ENCODE results near the gene SEMA5A. TPM values are rescaled to one million over a fixed set of nuclear protein-coding genes. Genes with fewer than 3 reads are reported as not detected.

Gene SEMA5A
- total RNA-seq, 1 donor from 2014 or later, result under 0.01 TPM

DNA sequence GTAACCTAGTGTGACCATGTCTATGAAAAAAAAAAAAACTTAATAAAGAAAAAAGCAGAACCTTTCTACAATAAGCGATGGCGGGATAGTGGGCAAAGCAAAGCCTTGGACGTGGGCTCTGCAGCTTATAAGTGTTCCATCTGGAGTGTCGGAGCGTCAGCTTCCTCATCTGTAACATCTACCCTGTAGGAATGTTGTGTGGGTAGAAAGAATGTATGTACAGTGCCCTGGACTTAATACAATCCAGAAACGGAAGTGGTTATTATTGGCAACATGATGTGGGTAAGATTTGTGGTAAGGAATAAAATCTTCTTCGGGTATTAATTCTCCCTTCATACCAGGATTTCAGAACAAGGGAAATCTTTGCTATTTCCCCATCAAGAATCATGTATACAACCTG lies 66.5 kb downstream of the SEMA5A start:
- no peak for DNase-seq (ENCODE audit: low read depth in 2 of 2)

DNA sequence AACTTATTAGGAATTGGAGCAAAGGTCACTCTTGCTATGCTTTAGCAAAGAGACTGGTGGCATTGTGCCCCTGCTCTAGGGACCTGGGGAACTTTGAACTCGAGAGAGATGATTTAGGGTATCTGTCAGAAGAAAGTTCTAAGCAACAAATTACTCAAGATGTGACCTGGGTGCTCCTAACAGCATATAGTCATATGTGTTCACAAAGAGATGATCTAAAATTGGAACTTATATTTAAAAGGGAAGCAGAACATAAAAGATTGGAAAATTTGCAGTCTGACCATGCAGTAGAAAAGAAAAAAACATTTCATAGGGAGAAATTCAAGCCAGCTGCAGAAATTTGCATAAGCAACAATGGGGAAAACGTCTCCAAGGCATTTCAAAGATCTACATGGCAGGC lies 68.3 kb downstream of the SEMA5A start:
- no peak for DNase-seq (ENCODE audit: low read depth in 2 of 2)

GRCh38 chr5:9474219-9475002 lies 71.5 kb downstream of the SEMA5A start:
- DNase-seq (ENCODE audit: low read depth in 2 of 2), result no peak

GRCh38 chr5:9473624-9474023 lies 72.3 kb downstream of the SEMA5A start:
- no peak for DNase-seq (ENCODE audit: low read depth in 2 of 2)

- no peak for DNase-seq (ENCODE audit: low read depth in 2 of 2)
Measured at GRCh38 chr5:9470410-9470809, 75.5 kb downstream of the SEMA5A start.

DNA sequence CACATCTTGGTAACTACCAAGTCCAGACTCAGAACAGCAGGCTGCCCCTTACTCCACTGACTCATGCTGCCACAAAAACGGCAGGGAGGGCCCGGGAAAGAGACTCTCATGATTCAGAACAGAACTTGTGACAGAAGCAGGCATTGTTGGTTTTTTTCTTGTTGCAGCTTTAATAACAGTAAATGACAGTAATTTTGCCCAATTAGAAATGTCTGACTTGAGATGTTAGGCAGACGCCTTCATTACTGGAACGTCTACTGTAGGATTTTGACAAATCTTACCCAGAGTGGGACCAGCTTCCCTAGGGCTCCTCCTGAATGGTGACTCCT lies 77.9 kb downstream of the SEMA5A start:
- no peak for DNase-seq (ENCODE audit: low read depth in 2 of 2)

DNA sequence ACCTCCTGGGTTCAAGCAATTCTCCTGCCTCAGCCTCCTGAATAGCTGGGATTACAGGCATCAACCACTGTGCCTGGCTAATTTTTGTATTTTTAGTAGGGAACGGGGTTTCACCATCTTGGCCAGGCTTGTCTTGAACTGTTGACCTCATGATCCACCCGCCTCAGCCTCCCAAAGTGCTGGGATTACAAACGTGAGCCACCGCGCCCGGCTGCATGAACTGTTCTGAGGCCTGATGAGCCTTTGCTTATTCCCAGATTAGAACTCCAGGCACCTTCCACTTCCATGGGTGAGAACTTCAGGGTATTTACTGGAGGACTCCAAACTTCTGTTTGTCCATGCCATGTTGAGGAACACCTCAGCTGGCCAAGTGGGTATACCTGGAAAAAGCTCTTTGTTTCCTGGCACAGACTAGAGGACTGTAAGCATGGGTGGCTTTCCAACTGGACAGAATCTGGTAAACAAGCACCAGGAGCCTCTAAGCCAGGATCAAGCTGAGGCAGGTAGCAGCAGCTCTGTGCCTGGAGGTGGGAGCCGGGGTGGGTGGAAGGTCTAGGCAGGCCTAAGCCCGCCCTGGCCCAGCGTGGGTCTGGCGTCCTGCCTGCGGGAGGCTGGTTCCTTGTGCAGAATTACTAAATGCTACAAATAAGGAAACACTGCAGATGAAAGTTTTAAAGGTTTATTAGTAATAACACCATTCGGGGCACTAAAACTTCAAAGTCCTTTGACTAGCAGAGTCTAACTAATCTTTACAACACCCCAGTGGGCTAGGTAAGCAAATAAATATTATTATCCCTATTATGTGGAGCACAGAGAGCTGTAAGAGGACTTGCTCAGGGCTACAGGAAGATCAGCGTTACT lies 78.4 kb downstream of the SEMA5A start:
- no peak for DNase-seq (ENCODE audit: low read depth in 2 of 2)

GRCh38 chr5:9466697-9467096 lies 79.2 kb downstream of the SEMA5A start:
- DNase-seq (ENCODE audit: low read depth in 2 of 2), result no peak

- DNase-seq (ENCODE audit: low read depth in 2 of 2), result no peak
Measured at GRCh38 chr5:9464478-9464877, 81.4 kb downstream of the SEMA5A start.

GRCh38 chr5:9462109-9462508 lies 83.8 kb downstream of the SEMA5A start:
- DNase-seq (ENCODE audit: low read depth in 2 of 2), result no peak

DNA sequence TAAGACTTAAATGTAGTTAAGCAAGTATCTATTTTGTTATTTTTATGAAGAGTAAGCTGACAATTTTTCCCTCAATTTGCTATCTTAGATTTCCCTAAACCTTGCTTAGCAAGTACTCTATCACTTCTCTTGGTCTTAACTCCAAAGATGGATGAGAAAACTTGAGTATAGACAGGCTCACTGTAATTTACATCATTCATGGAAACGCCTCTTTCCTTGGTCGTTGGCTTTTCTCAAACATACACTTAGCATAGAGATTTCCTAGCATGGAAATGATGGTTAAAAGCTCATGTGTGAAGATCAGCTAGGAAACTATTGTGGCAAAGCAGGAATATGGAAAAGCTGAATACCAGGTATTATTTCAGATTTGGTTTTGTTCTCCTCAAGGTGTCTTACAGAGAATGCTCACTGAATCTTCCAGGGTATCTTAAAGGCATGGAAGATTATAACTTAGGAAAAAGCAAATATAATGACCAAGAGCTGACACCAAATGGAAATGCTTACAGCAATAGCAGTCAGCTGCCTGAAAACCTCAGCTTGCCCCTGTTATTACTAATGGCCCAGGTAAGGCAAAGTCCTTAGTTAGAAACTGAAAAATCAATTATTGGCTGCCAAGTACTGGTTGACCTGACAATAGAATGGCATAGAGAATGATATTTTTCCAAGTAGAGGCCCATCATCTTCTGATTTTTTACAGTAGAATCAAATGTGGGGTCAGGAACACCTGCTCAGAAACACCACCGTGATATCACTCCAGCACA lies 84.8 kb downstream of the SEMA5A start:
- DNase-seq (ENCODE audit: low read depth in 2 of 2), result no peak

DNA sequence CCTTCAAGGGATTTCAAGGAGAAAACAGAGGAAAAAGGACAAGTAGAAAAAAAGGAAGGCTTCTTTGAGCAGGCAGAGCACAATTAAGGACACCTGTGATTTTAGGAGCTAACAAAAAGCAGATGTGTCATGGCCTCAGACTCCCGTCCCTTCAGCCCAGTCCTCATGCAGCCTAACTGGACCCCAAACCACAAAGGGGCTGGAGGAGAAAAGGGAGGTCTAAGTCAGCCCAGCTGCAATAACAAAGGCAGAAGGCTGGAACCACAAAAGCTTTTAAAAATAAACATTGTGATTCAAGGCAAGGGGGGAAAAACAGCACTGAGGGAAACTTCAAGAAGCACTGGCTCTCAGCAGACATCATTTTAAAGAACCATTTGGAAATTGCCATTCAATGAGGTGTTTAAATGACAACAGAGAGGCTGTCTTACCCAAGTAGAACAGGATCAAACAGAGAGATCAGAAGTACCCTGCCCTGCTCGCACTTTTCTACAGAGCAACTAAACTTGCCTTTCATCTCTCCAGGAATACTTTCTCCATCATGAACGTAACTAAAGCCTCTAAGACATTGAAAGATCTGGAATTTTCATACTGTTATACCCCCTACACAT lies 89.3 kb downstream of the SEMA5A start:
- no peak for DNase-seq (ENCODE audit: low read depth in 2 of 2)

DNA sequence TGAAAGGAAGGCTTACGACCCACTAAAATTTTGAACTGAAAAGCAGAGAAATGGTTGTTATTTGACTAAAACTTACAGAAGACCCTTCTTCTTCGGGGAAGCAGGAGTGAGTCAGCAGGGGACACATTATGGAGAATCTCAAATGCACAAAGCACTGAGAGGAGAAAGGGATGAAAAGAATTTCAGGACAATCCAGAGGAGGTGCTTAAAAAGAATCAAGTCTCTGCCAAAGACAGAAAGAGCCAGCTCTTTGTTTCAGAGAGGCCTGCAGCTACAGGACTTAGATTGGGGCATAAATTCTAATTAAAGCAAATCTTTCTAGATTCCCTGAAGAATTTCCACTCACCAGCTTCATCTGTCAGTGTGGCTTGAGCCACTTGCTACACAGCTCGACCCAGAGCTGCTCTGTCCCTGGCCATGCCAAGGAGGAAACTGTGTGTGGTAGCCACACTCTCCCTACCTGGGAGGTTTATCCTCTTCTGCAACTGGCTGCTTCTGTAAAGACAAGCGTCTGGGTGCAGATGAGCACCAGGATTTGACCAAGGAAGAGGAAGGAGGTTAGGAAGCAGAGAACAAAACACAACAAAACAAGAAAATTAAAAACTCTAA lies 89.9 kb downstream of the SEMA5A start:
- no peak for DNase-seq (ENCODE audit: low read depth in 2 of 2)

DNA sequence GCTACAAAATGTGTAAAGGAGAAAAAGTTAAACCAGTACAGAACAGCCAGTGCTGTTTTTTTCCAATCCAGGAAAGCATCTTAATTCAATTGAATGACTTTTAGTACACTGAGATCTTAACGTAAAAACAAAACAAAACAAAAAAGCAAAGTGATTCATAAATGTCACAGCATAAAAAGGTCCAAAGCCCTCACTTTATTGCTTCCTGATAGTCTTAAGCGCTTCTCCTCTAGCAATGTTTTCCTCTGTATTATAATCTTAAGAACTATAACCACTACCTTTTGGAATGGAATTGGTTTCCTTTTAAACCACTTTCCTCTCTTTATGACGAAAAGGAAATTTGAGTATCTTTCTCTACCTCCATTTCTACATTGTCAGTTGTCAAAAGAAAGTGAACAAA lies 91.4 kb downstream of the SEMA5A start:
- DNase-seq (ENCODE audit: low read depth in 2 of 2), result no peak

DNA sequence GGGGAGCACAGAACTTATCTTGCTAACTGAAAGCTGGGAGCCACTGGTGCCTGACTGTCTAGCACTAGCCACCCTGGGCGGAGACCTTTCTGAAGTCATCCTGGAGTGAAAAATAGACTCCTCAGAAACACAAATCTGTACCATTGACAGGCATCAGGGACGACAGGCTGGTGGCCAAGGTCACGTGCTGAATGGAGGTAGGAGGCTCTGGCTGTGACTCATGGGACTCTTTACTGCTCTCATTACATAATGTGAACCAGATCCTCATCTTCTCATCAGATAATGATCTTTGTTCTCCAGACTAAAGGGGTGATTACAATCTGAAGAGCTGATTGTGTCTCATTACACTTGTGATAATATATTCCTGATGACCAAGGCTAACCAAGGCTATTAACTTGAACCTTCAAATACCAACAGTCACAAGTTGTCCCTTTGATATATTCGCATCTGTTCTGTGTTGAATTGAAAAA lies 91.8 kb downstream of the SEMA5A start:
- no peak for DNase-seq (ENCODE audit: low read depth in 2 of 2)

GRCh38 chr5:9453480-9454011 lies 92.3 kb downstream of the SEMA5A start:
- DNase-seq (ENCODE audit: low read depth in 2 of 2), result no peak

DNA sequence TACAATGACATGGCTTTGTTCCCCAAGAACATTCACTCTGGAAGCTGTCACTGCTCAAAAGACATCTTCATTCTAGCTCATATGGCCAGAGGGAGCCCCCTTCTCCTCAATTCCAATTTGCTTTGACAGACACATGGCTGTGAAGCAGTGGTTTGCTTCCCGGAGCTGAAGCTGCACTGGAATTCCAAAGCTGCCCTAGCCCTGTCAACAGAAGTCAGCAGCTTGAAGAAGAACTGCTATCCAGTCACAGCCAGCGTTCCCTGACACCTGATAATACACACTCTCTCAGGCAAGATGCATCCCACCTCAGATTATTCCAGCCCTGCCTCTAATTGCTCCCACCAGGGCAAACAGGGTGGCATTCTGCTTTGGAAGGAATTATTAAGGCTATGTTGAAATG lies 93.7 kb downstream of the SEMA5A start:
- no peak for DNase-seq (ENCODE audit: low read depth in 2 of 2)

DNA sequence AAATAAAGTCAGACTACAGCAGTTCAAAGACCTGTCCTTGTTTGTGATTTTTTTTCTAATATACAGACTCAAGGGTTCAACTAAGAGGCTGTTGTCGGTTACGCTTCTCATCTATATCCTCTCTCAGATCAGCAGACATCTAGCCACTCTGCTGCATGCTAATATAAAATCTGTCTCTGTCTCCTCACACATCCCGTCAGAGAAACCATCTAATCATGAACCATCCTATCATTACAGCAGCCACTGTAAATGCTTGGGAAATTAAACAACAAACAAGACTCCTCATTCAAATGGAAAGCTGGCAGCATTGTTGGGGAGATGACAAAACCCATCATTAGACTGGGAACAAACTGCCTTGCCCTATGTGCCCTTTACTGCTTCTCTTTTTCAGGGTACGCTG lies 94.8 kb downstream of the SEMA5A start:
- DNase-seq (ENCODE audit: low read depth in 2 of 2), result no peak

DNA sequence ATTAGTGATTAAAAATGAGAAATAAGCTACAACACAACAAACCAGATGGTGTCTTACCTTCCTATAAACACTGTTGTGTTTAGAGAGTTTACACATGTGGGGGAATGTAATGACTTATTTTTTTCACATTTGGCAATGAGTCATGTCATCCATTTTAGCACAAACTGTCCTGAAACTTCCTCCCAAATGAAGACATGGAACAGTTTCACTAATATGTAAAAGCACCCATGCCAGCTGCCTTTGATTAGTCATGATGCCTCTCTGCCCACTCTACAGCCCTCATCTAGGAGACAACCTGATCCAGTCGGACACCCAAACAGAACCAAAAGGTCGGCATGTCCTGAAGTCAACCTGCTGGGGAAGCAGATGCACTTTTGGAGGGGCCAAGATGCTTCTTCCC lies 98.2 kb downstream of the SEMA5A start:
- no peak for DNase-seq (ENCODE audit: low read depth in 2 of 2)

GRCh38 chr5:9445826-9446388 lies 100.0 kb downstream of the SEMA5A start:
- peak in 1 of 2 donors; percentile 83 for DNase-seq (ENCODE audit: low read depth in 2 of 2)

DNA sequence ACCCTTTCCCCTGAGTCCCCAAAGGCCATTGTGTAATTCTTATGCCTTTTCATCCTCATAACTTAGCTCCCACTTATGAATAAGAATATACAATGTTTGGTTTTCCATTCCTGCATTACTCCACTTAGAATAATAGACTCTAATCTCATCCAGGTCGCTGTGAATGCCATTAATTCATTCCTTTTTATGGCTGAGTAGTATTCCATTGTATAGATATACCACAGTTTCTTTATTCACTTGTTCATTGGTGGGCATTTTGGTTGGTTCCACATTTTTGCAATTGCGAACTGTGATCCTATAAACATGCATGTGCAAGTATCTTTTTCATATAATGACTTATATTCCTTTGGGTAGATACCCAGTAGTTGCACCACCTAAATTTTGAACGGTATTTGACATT lies 101.5 kb downstream of the SEMA5A start:
- no peak for DNase-seq (ENCODE audit: low read depth in 2 of 2)
